ENCODE data around the gene FOXP1.
A peak's percentile ranks its signal among the peaks of the same experiment; 100 is the strongest.
"Not testable (repeated sequence)": the region's sequence is repeated elsewhere in the genome, so short reads cannot be mapped to it uniquely, and the experiment has no call there.

The FOXP1 gene

GRCh38 chr3:71031181-71031580, 552.3 kb downstream of the FOXP1 start:
- DNase-seq (ENCODE audit: low read depth) = no peak

GRCh38 chr3:71030748-71031147, 552.8 kb downstream of the FOXP1 start:
- no peak for DNase-seq (ENCODE audit: low read depth)

DNA sequence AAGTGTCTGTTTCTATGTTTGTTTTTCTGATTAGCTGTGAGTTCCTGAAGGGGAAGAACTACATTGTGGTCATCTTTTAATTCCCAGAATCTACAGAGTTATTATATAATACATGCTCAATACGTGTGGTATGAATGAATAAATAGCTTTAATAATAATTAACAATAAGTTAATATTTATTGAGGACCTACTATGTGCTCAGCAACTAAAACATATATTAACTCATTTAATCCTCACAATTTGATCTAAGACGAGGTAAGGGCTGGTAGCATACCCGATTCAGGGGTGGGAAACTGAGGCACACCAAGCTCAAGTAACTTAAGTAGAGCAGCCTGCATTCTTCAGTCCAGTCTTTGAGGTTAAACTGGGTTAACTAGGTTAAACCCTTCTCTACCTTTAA, 553.8 kb downstream of the FOXP1 start:
- no peak for DNase-seq (ENCODE audit: low read depth)

GRCh38 chr3:71028802-71029201, 554.7 kb downstream of the FOXP1 start:
- DNase-seq (ENCODE audit: low read depth) = no peak

- no peak for DNase-seq (ENCODE audit: low read depth)
Observed at GRCh38 chr3:71028184-71028583, 555.3 kb downstream of the FOXP1 start.

DNA sequence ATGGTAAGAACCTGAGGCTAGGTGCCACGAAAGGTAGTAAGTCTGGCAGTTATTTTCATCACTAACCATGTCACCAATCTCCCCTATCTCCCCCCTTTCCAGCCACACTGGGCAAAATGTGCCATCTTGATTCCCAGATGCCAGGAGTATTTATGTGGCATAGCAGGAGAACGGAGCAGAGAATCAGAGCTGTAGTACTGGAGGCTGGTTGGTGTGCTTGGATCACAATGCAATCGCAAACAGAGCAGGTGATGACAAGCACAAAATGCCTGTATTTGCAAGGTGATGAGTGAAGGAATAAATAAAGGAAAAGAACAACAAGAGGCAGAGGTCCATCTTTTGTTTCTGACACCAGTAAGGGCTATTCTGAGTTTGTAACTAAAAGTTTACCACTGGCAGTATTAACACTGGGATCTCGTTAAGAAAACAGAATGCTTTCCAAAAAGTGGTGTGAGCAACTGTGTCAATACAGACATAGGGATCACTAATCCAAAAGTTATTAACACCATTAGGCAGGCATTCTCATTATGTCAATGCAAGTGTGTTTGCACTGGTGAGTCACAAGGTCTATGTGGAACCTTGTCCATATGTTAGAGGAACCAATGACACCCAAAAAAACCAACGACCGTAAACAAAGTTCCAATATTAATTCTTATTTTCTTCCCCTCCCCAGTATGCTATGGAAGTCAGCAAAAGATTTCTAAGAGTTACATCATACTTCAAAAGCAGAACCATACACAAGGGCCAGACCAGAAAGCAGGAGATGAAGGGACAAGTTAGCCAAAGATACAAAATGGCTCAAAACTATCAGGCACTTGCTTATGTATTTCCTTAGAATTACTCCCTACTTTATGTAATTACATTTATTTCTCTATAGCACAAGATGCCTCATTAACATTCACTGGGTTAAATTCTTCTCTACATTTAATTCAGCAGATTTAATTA, 556.6 kb downstream of the FOXP1 start:
- no peak for DNase-seq (ENCODE audit: low read depth)

- DNase-seq (ENCODE audit: low read depth) = no peak
Observed at GRCh38 chr3:71025516-71025915, 558.0 kb downstream of the FOXP1 start.

DNA sequence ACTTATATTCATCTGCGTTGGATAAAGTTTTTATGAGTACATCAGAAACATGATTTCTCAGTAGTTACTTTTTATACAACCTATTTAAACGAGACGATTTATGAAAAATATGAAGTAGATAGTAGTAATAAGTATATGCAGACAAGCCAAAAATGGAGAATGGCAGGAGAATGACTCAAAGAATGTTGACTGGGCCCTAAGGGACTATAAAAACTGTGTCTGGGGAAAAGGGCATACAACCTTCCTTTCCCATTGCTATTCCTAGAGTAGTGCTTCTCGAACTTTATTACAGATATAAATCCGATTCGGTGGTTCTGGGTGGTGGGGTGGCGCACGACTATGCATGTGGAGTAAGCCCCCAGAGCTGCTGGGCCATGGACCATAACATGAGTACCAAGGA, 558.5 kb downstream of the FOXP1 start:
- no peak for DNase-seq (ENCODE audit: low read depth)

- no peak for DNase-seq (ENCODE audit: low read depth)
Observed at GRCh38 chr3:71022551-71023335, 560.8 kb downstream of the FOXP1 start.

- DNase-seq (ENCODE audit: low read depth) = no peak
Observed at GRCh38 chr3:71018799-71019198, 564.7 kb downstream of the FOXP1 start.

- no peak for DNase-seq (ENCODE audit: low read depth)
Observed at GRCh38 chr3:71016178-71016845, 567.2 kb downstream of the FOXP1 start.

DNA sequence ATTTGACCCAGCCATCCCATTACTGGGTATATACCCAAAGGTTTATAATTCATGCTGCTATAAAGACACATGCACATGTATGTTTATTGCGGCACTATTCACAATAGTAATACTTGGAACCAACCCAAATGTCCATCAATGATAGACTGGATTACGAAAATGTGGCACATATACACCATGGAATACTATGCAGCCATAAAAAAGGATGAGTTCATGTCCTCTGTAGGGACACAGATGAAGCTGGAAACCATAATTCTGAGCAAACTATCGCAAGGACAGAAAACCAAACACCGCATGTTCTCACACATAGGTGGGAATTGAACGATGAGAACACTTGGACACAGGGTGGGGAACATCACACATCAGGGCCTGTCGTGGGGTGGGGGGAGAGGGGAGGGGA, 568.9 kb downstream of the FOXP1 start:
- not testable (repeated sequence) for DNase-seq (ENCODE audit: low read depth)

GRCh38 chr3:71012971-71013370, 570.6 kb downstream of the FOXP1 start:
- no peak for DNase-seq (ENCODE audit: low read depth)

- DNase-seq (ENCODE audit: low read depth) = no peak
Observed at GRCh38 chr3:71011565-71012287, 571.8 kb downstream of the FOXP1 start.

GRCh38 chr3:71010726-71011455, 572.6 kb downstream of the FOXP1 start:
- DNase-seq (ENCODE audit: low read depth) = peak; percentile 15

DNA sequence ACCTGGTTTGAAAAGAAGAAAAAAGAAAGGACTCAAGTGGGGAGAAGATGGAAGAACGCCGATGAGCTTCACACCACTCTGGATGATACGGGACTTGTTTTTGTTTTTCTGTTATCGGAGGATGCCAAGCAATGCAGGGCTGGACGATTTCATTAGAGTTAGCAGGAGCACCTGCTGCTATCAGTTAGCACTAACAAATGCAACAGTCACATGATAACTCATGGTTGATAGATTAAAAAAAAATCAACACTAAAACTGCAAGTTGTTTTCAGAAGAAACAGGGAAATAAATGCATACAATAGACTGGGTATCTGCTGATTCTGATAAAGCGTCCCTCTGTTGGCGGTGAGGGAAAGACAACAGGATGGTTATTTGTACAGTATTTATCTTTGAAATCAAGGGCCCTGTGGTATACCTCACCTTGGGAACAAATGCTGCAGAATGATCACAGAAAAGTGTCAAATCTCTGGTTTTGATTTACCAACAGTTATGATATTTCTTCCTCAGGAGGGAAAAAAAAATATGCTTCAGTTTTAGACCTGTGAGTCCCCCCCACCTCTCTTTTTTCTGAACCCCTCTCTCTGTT, 575.1 kb downstream of the FOXP1 start:
- no peak for DNase-seq (ENCODE audit: low read depth)

DNA sequence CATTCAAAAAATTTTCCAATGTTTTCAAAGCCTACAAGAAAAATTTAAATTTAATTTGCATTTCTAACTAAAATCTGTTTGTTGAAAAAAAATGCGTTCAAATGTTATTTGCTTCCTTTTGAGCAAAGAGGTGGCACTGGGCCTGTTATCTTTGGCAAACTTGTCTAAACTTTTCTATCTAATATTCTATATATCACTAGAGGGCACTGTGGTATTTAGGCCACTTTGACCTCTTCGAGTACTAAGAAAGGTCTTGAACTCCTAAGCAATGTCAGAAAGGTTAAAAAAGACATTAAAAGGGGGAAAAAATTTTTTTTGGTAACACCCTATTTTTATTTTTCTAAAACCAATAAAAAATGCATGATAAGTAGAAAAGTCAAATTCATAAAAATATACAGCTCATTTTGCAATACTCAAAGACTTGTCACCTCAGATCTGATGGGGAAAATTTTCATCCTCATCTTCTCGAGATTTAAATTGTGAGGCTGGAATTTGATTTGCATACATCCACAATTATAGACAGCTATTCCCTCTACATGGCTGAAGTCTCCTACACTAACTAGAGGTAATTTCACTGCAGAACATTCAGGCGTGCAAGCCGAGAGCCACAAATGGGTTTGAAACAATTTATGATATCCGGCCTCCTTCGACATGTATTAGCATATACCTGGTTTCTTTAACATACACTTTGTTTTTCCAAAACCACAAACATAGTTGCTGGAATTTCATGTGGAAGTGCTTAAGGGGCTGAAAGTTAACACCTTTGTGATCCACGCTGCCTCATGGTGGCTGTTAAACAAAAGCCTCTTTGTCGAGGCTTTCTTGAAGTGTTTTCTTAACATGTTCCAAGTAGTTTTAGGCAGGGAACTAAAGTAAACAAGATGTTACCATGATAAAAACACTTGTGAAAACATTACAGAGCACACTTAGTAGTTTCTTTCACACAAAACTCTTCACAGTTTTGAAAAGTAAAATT, 576.4 kb downstream of the FOXP1 start:
- DNase-seq (ENCODE audit: low read depth) = no peak

GRCh38 chr3:71005702-71006321, 577.7 kb downstream of the FOXP1 start:
- no peak for DNase-seq (ENCODE audit: low read depth)

DNA sequence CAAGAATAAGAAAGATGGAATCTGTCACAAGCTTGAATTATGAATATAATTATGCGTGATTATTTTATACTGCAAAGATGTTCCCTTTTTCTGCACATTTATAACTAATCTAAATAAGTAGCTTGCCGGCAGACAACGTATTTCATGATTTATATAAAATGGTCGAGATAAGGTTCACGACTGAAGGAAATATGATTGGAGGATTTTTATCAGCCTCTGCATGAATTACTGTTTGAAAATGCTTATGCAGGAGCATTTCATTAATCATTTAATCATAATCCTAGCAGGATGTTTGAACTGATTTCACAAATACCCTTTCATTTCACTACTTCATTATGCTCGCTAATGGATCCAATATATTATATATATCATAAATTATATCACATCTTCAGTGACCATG, 580.0 kb downstream of the FOXP1 start:
- no peak for DNase-seq (ENCODE audit: low read depth)
